Caki2 (cell line): Measurements from ENCODE around the gene TMEM176A. TPM values are rescaled to one million over a fixed set of nuclear protein-coding genes. Genes with fewer than 3 reads are reported as not detected.

Source experiments
- total RNA-seq: library from RNA; depleted of rRNA; stranded (reverse); fragments of >200 nt; shearing (Covaris generic); gene quantifications from 2 replicates; pipeline ENCODE4 v1.2.3, GENCODE V29; 2014; ENCODE audit warnings: low replicate concordance; rRNA removed

TMEM176A gene
- total RNA-seq, 1 experiment from 2014 or later, result not detected

Other genes starting within 250 kb of the TMEM176A start
- gene GIMAP4, start 233.4 kb upstream of the TMEM176A start, total RNA-seq, result not detected in 2 replicates
- gene GIMAP6, start 168.4 kb upstream of the TMEM176A start, total RNA-seq, result not detected in 2 replicates
- gene GIMAP2, start 115.1 kb upstream of the TMEM176A start, total RNA-seq, result not detected in 2 replicates
- not detected in 2 replicates for gene GIMAP1, start 84.2 kb upstream of the TMEM176A start, total RNA-seq
- gene GIMAP5, start 63.4 kb upstream of the TMEM176A start, total RNA-seq, result not detected in 2 replicates
- not detected in 2 replicates for gene TMEM176B, start 405 bp upstream of the TMEM176A start, total RNA-seq
- not detected in 2 replicates for gene AOC1, start 51.7 kb downstream of the TMEM176A start, total RNA-seq
- gene KCNH2, start 177.6 kb downstream of the TMEM176A start, total RNA-seq, result 8.4 and 9.1 TPM in 2 replicates
- 2.9 and 12.0 TPM in 2 replicates for gene NOS3, start 190.2 kb downstream of the TMEM176A start, total RNA-seq
- gene ATG9B, start 223.7 kb downstream of the TMEM176A start, total RNA-seq, result 0.68 TPM in 1 of 2 replicates, not detected in the other
- gene ABCB8, start 227.7 kb downstream of the TMEM176A start, total RNA-seq, result 19.6 and 31.5 TPM in 2 replicates
- 0.84 and 1.6 TPM in 2 replicates for gene ASIC3, start 247.8 kb downstream of the TMEM176A start, total RNA-seq